ENCODE data around the gene PSMD13.

Gene PSMD13

GRCh38 chr11:280706-281485, 44.1 kb downstream of the PSMD13 start:
- Histone ChIP-seq H3K9ac (ENCODE audit: low read length) (no peak overlapping the region), H3K36me3 (ENCODE audit: low read length) (no peaks in the 10 kb centered on the region), H2AFZ (ENCODE audit: low read depth, low read length, severe bottlenecking) (no peak overlapping the region), H4K20me1 (ENCODE audit: low read depth, low read length) (no peaks in the 10 kb centered on the region), H3K4me3 (ENCODE audit: insufficient read depth, low read length, poor library complexity, severe bottlenecking) (no peak overlapping the region), H3K27ac (ENCODE audit: low read depth, low read length) (no peak overlapping the region), H3K79me2 (ENCODE audit: insufficient read depth, low read length) (no peaks in the 10 kb centered on the region), H3K27me3 (ENCODE audit: low read length) (no peaks in the 10 kb centered on the region), H3F3A (ENCODE audit: insufficient read depth) (no peaks in the 10 kb centered on the region), H3K4me2 (ENCODE audit: low read depth, low read length, poor library complexity, severe bottlenecking) (no peak overlapping the region), H3K9me2 (replicated peaks; ENCODE audit: insufficient read depth, low read length) (no peaks in the 10 kb centered on the region), H3K9me3 (ENCODE audit: insufficient read depth, low read length) (no peaks in the 10 kb centered on the region)
- no peak for TF ChIP-seq EZH2phosphoT487 (conservative IDR thresholded peaks at IDR 0.05; ENCODE audit: low read length)
- TF ChIP-seq CTCF (IDR thresholded peaks at IDR 0.05; ENCODE audit: insufficient read depth, low read length, poor library complexity, severe bottlenecking) = no peak

- Histone ChIP-seq H3K36me3 (ENCODE audit: low read length) (no peaks in the 10 kb centered on the region), H3K9me3 (ENCODE audit: insufficient read depth, low read length) (no peaks in the 10 kb centered on the region), H3K4me3 (ENCODE audit: insufficient read depth, low read length, poor library complexity, severe bottlenecking) (no peak overlapping the region), H3K9ac (ENCODE audit: low read length) (no peak overlapping the region), H3K79me2 (ENCODE audit: insufficient read depth, low read length) (no peaks in the 10 kb centered on the region), H3K27me3 (ENCODE audit: low read length) (no peaks in the 10 kb centered on the region), H3F3A (ENCODE audit: insufficient read depth) (no peaks in the 10 kb centered on the region), H3K9me2 (replicated peaks; ENCODE audit: insufficient read depth, low read length) (no peaks in the 10 kb centered on the region), H3K27ac (ENCODE audit: low read depth, low read length) (no peak overlapping the region), H3K4me2 (ENCODE audit: low read depth, low read length, poor library complexity, severe bottlenecking) (no peak overlapping the region), H4K20me1 (ENCODE audit: low read depth, low read length) (no peaks in the 10 kb centered on the region), H2AFZ (ENCODE audit: low read depth, low read length, severe bottlenecking) (no peak overlapping the region)
- TF ChIP-seq EZH2phosphoT487 (conservative IDR thresholded peaks at IDR 0.05; ENCODE audit: low read length) = no peak
- no peak for TF ChIP-seq CTCF (IDR thresholded peaks at IDR 0.05; ENCODE audit: insufficient read depth, low read length, poor library complexity, severe bottlenecking)
These were observed 44.8 kb downstream of the PSMD13 start for GRCh38 chr11:281486-282161.

- Histone ChIP-seq H3K4me3 (ENCODE audit: insufficient read depth, low read length, poor library complexity, severe bottlenecking) (no peak overlapping the region), H3F3A (ENCODE audit: insufficient read depth) (no peaks in the 10 kb centered on the region), H3K9me3 (ENCODE audit: insufficient read depth, low read length) (no peaks in the 10 kb centered on the region), H3K9ac (ENCODE audit: low read length) (no peak overlapping the region), H3K36me3 (ENCODE audit: low read length) (no peaks in the 10 kb centered on the region), H3K9me2 (replicated peaks; ENCODE audit: insufficient read depth, low read length) (no peaks in the 10 kb centered on the region), H3K27me3 (ENCODE audit: low read length) (no peaks in the 10 kb centered on the region), H2AFZ (ENCODE audit: low read depth, low read length, severe bottlenecking) (no peak overlapping the region), H3K79me2 (ENCODE audit: insufficient read depth, low read length) (no peaks in the 10 kb centered on the region), H3K4me2 (ENCODE audit: low read depth, low read length, poor library complexity, severe bottlenecking) (no peak overlapping the region), H3K27ac (ENCODE audit: low read depth, low read length) (no peak overlapping the region), H4K20me1 (ENCODE audit: low read depth, low read length) (no peaks in the 10 kb centered on the region)
- TF ChIP-seq EZH2phosphoT487 (conservative IDR thresholded peaks at IDR 0.05; ENCODE audit: low read length) (no peak), CTCF (IDR thresholded peaks at IDR 0.05; ENCODE audit: insufficient read depth, low read length, poor library complexity, severe bottlenecking) (no peak)
These were observed 45.4 kb downstream of the PSMD13 start for GRCh38 chr11:282171-282570.
